Tibial artery (tissue), 4 donors: ENCODE data around the gene FAM240A.

Experiments used
- DNase-seq, 2 donors: peaks; one replicate each; pipeline ENCODE4 v3.0.0-alpha.2; 2019
- H3K27ac ChIP-seq, 2 donors: fragments of 200-600 bp; sonication (generic) in 1 of 2; 1 replicate in 1 of 2; 2 replicates in 1 of 2; pipeline ENCODE4 v1.5.1; 2018 to 2019; ENCODE audit warnings: mild to moderate bottlenecking in 1 of 2
- H3K27me3 ChIP-seq, 2 donors: fragments of 200-600 bp; sonication (generic) in 1 of 2; one replicate each; pipeline versions ENCODE4 v1.5.1 to v1.6.0; 2016 to 2019
- H3K36me3 ChIP-seq, 3 donors: fragments of 200-600 bp; sonication (generic) in 2 of 3; one replicate each; pipeline ENCODE4 v1.5.1; 2016 to 2019; ENCODE audit warnings: mild to moderate bottlenecking in 2 of 3
- H3K4me1 ChIP-seq, 4 donors: fragments of 200-600 bp; sonication (generic) in 2 of 4; 1 replicate in 3 of 4; 2 replicates in 1 of 4; pipeline ENCODE4 v1.5.1; 2016 to 2019
- H3K4me3 ChIP-seq, 2 donors: fragments of 200-600 bp; sonication (generic) in 1 of 2; 1 replicate in 1 of 2; 2 replicates in 1 of 2; pipeline ENCODE4 v1.5.1; 2018 to 2019; ENCODE audit warnings: mild to moderate bottlenecking in 2 of 2
- H3K9me3 ChIP-seq, 3 donors: fragments of 200-600 bp; sonication (generic) in 1 of 3; one replicate each; pipeline ENCODE4 v1.5.1; 2016 to 2019
- intact Hi-C: fragments of 100-400 bp; cut with DNase I; formaldehyde crosslinking; loops from one replicate; pipeline ENCODE4 v1.15.0; 2023; ENCODE audit warnings: low total_unique reads
- TF ChIP-seq, protein P1 (sequence below), 2 experiments: fragments of 200-600 bp in 1 of 2; fragments of 450-650 bp in 1 of 2; IDR thresholded peaks; one replicate each; pipeline ENCODE4 v1.5.1; 2017 to 2019; ENCODE audit warnings: antibody characterized with exemption in 2 of 2, mild to moderate bottlenecking in 1 of 2, moderate library complexity in 1 of 2

Gene FAM240A

DNA sequence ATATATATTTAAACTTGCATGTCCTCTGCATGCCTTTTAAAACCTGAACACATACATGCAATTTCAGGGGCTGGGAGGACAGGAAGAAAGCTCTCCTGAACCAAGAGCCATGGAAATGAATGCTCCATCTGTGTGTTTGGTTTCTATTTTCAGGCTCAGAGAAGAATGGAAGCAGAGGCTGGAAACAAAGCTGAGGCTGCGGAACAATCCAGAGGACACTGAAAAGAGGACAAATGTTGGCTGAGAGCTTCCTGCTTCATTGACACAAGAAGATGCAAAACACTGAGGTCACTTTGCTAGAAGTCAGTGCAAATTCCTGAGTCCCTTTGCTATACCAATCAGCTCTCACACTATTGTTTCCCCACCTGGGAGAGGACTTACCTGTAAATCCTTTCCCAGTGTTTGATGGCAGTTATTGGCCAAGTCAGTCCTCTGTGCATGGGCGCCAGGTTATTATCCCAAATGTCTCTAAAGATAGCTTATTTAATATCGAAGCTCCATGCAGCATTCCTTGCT lies 12.7 kb downstream of the FAM240A start:
- Histone ChIP-seq H3K4me3 (no peak overlapping the region), H3K27me3 (peaks cover 0 to 3% of the 10 kb centered on the region in 2 donors), H3K36me3 (no peaks in the 10 kb centered on the region), H3K27ac (no peak overlapping the region), H3K9me3 (no peaks in the 10 kb centered on the region), H3K4me1 (peaks cover 0 to 11% (median 7%) of the 10 kb centered on the region in 4 donors)
- intact Hi-C loops = no loop called here
- DNase-seq = no peak
- TF ChIP-seq, protein P1, sequence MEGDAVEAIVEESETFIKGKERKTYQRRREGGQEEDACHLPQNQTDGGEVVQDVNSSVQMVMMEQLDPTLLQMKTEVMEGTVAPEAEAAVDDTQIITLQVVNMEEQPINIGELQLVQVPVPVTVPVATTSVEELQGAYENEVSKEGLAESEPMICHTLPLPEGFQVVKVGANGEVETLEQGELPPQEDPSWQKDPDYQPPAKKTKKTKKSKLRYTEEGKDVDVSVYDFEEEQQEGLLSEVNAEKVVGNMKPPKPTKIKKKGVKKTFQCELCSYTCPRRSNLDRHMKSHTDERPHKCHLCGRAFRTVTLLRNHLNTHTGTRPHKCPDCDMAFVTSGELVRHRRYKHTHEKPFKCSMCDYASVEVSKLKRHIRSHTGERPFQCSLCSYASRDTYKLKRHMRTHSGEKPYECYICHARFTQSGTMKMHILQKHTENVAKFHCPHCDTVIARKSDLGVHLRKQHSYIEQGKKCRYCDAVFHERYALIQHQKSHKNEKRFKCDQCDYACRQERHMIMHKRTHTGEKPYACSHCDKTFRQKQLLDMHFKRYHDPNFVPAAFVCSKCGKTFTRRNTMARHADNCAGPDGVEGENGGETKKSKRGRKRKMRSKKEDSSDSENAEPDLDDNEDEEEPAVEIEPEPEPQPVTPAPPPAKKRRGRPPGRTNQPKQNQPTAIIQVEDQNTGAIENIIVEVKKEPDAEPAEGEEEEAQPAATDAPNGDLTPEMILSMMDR (IDR thresholded peaks at IDR 0.05) = no peak

DNA sequence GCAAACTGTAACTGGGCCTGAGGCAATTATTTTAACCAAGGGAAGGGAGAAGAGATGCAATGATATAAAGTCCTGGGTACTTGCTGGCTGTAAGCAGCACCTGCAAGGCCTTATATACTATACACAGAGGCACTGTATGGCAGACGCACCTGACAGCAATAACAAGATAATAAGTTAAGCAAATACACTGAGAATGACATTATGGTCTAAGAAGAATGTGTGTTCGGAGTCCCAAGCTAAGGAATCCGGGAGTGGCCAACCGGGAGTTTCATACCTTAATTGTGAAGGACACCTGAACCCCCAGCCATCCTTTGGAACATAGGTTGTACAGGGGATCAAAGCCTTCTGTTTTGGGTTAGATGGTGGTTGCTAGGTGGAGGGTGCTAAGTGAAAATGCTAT lies 13.7 kb downstream of the FAM240A start:
- TF ChIP-seq, protein P1 (IDR thresholded peaks at IDR 0.05) = no peak
- Histone ChIP-seq H3K27me3 (peaks cover 0 to 3% of the 10 kb centered on the region in 2 donors), H3K36me3 (no peaks in the 10 kb centered on the region), H3K4me1 (peaks cover 0 to 13% (median 10%) of the 10 kb centered on the region in 4 donors), H3K4me3 (no peak overlapping the region), H3K27ac (no peak overlapping the region), H3K9me3 (no peaks in the 10 kb centered on the region)
- no peak for DNase-seq
- intact Hi-C loops = no loop called here

DNA sequence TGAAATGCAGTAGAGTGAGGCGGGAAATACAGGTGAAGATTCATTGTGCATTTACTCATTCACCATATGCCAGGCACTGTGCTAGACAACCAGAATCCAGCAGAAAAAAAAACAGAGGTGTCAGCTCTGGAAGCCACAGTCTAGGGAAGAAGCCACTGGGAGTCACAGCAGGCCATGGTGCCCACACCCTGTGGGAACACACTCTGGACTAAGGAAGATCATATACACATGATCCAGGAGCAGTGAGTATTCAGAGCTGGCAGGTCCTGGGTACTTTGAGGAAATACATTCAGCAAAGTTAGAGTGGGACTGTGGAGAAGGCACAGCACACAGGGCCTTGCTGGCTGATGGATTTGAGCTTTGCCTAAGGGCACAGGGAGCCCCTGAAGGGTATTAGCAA lies 14.8 kb downstream of the FAM240A start:
- no peak overlapping the region for H3K27ac ChIP-seq
- TF ChIP-seq, protein P1 (IDR thresholded peaks at IDR 0.05) = no peak
- no peak overlapping the region for H3K4me3 ChIP-seq
- H3K36me3 ChIP-seq = no peaks in the 10 kb centered on the region
- no peak for DNase-seq
- H3K4me1 ChIP-seq = peaks cover 0 to 13% (median 10%) of the 10 kb centered on the region in 4 donors
- no peaks in the 10 kb centered on the region for H3K9me3 ChIP-seq
- peaks cover 0 to 3% of the 10 kb centered on the region in 2 donors for H3K27me3 ChIP-seq
- intact Hi-C loops = no loop called here

DNA sequence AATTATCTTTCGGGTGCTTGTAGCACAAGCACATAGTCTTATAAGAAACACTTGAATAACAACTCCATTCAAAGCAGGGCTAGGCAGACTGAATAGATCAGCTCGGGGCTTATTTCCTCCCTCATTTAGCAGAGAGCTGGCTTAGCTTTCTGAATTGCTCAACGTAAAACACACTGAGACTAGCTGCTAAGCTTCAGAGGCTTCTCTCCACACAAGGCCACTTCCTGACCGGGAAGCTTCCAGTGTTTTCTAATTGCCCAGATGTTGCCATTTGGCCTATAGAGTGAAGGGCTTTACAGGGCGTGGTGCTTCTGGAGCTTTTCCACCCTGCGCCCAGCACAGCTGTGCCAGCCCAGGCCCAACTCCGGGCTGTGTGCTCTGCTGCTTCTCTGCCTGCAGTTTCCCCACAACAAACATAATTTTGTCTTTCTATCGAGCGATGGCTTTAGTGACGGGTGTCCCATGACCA lies 16.6 kb downstream of the FAM240A start:
- Histone ChIP-seq H3K4me1 (peaks cover 0 to 13% (median 10%) of the 10 kb centered on the region in 4 donors), H3K27ac (peak overlapping the region in 1 of 2 donors; percentile 39), H3K27me3 (peaks cover 0 to 3% of the 10 kb centered on the region in 2 donors), H3K36me3 (no peaks in the 10 kb centered on the region), H3K9me3 (no peaks in the 10 kb centered on the region), H3K4me3 (no peak overlapping the region)
- intact Hi-C loops = no loop called here
- TF ChIP-seq, protein P1 (IDR thresholded peaks at IDR 0.05) = no peak
- DNase-seq = peak in 1 of 2 donors; percentile 38

DNA sequence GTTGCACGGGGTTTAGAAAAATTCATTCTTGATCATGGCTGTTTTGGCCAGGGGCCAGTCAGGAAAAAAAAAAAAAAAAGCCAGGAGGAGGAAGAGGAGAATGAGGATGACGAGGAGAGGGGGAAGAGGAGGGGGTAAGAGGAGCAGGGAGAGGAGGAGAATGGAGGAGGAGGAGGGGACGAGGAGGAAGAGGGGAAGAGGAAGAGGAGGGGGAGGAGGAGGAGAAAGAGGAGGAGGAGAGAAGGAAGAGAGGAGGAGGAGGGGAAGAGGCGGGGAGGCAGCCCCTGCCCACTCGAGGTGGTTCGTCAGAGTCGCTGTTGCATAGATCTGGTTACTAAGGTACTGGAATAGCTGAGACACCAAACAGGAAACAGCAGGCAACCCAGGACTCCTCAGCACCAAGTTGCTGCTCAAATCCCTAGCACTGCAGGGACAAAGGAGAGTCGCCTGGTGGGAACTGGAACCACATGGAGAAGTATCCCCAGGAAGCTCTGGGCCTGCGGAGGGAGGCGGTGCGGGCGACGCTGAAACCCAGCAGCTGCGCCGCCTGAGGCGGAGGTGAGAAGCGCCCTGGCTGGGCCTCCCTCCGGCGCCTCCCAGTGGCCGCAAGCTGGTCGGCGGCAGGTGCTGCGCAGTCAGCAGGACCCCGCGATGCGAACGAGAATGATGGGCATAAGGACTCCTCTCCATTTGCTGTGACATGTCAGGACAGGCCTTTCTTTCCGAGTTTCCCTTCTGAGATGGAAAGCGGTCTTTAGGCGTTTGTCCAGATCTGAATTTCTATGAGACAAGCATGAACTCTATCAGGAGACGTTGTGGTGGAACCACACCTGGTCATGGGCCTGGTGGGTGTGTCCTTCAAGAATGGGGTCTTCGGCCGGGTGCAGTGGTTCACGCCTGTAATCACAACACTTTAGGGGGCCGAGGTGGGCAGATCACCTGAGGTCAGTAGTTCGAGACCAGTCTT lies 17.5 kb downstream of the FAM240A start:
- H3K36me3 ChIP-seq = no peaks in the 10 kb centered on the region
- DNase-seq = peak; percentile 67 to 87
- peak overlapping the region; percentile 31 to 39 for H3K27ac ChIP-seq
- H3K4me3 ChIP-seq = peak overlapping the region; percentile 31 to 47
- no peaks in the 10 kb centered on the region for H3K9me3 ChIP-seq
- H3K27me3 ChIP-seq = peaks cover 0 to 3% of the 10 kb centered on the region in 2 donors
- peaks cover 0 to 13% (median 10%) of the 10 kb centered on the region in 4 donors for H3K4me1 ChIP-seq
- TF ChIP-seq, protein P1 (IDR thresholded peaks at IDR 0.05) = peak; percentile 92 to 98
- intact Hi-C loops = loop anchor here (10.0 kb wide), 1 partner anchor 145 kb away; no protein-coding TSS in a partner anchor
